ENCODE data around the gene SNX30.

- TF ChIP-seq CTCF (conservative IDR thresholded peaks at IDR 0.05) (no peak), ZFX (IDR thresholded peaks at IDR 0.05) (no peak)
These were observed 70.3 kb downstream of the SNX30 start for GRCh38 chr9:112820881-112821280.

Data from C4-2B (cell line).